GM23338 (cell line): ENCODE results near the gene MAP2K6. TPM values are rescaled to one million over a fixed set of nuclear protein-coding genes. Genes with fewer than 3 reads are reported as not detected.

ENCODE experiments used
- ATAC-seq: fragments of 200-7000 bp; cut with Tn5 transposase; 3 replicates; pipeline ENCODE4 v1.9.1; 2020
- DNase-seq: peaks from one replicate; pipeline ENCODE4 v3.0.0-alpha.2; 2015; ENCODE audit warnings: low spot score
- H2AFZ ChIP-seq: fragments of 200-600 bp; sonication (generic); 2 replicates; pipeline ENCODE4 v1.8.0; 2016; ENCODE audit warnings: antibody characterized with exemption, mild to moderate bottlenecking, moderate library complexity
- H3F3A ChIP-seq: fragments of 200-600 bp; sonication (generic); replicated peaks from 2 replicates; pipeline ENCODE4 v1.8.0; 2017; ENCODE audit warnings: antibody characterized with exemption, mixed run types, low read depth
- H3K27ac ChIP-seq: fragments of 200-600 bp; sonication (generic); 2 replicates; pipeline ENCODE4 v1.6.1; 2016; ENCODE audit warnings: low read depth
- H3K27me3 ChIP-seq: fragments of 200-600 bp; sonication (generic); 2 replicates; pipeline ENCODE4 v1.8.0; 2016; ENCODE audit warnings: mild to moderate bottlenecking, mixed run types, moderate library complexity; ENCODE audit not compliant: insufficient read depth
- H3K36me3 ChIP-seq: fragments of 200-600 bp; sonication (generic); 2 replicates; pipeline ENCODE4 v1.8.0; 2016; ENCODE audit warnings: mild to moderate bottlenecking; ENCODE audit not compliant: insufficient read depth
- H3K4me1 ChIP-seq: fragments of 200-600 bp; sonication (generic); 2 replicates; pipeline ENCODE4 v1.8.0; 2016; ENCODE audit warnings: mild to moderate bottlenecking, moderate library complexity; ENCODE audit not compliant: insufficient read depth
- H3K4me2 ChIP-seq: fragments of 200-600 bp; sonication (generic); 2 replicates; pipeline ENCODE4 v1.7.1; 2017; ENCODE audit warnings: mixed run types
- H3K4me3 ChIP-seq: fragments of 200-600 bp; sonication (generic); 2 replicates; pipeline ENCODE4 v1.6.1; 2016; ENCODE audit warnings: mixed run types
- H3K79me2 ChIP-seq: fragments of 200-600 bp; sonication (generic); replicated peaks from 2 replicates; pipeline ENCODE4 v1.8.0; 2017; ENCODE audit warnings: mild to moderate bottlenecking; ENCODE audit not compliant: insufficient read depth
- H3K9me2 ChIP-seq: fragments of 200-600 bp; sonication (generic); 2 replicates; pipeline ENCODE4 v1.8.0; 2017; ENCODE audit not compliant: insufficient read depth
- H4K20me1 ChIP-seq: fragments of 200-600 bp; sonication (generic); replicated peaks from 2 replicates; pipeline ENCODE4 v1.8.0; 2017; ENCODE audit warnings: mild to moderate bottlenecking; ENCODE audit not compliant: insufficient read depth
- H3K27ac Mint-ChIP-seq: 2 replicates; pipeline ENCODE4 v1.8.0; 2020; ENCODE audit warnings: inconsistent platforms, mild to moderate bottlenecking, moderate library complexity, mixed read lengths
- H3K27me3 Mint-ChIP-seq: 3 replicates; pipeline ENCODE4 v1.8.0; 2022; ENCODE audit warnings: low read depth, mild to moderate bottlenecking, moderate library complexity, mixed read lengths, inconsistent platforms; ENCODE audit not compliant: insufficient read depth, poor library complexity
- H3K36me3 Mint-ChIP-seq: 3 replicates; pipeline ENCODE4 v1.8.0; 2021; ENCODE audit warnings: low read depth, mild to moderate bottlenecking, inconsistent platforms, moderate library complexity, mixed read lengths
- H3K4me1 Mint-ChIP-seq: 3 replicates; pipeline ENCODE4 v1.8.0; 2020; ENCODE audit warnings: mild to moderate bottlenecking, inconsistent platforms, mixed read lengths
- H3K4me3 Mint-ChIP-seq: 3 replicates; pipeline ENCODE4 v1.8.0; 2021; ENCODE audit warnings: moderate library complexity, mild to moderate bottlenecking, inconsistent platforms, mixed read lengths
- H3K9me3 Mint-ChIP-seq: 3 replicates; pipeline ENCODE4 v1.8.0; 2020; ENCODE audit warnings: moderate library complexity, mild to moderate bottlenecking, inconsistent platforms, mixed read lengths
- CREB1 ChIP-seq: fragments of 250-450 bp; sonication (Bioruptor Pico); IDR thresholded peaks from 2 replicates; pipeline ENCODE4 v1.5.0; 2020; ENCODE audit warnings: low read depth, mild to moderate bottlenecking, moderate library complexity
- CTCF ChIP-seq, 2 experiments: fragments of 200-600 bp in 1 of 2; sonication (generic) in 1 of 2; conservative IDR thresholded peaks; 2 replicates each; pipeline versions ENCODE4 v1.5.1 to v1.6.1; 2016 to 2017; ENCODE audit warnings: antibody characterized with exemption in 2 of 2, low read depth in 2 of 2, mild to moderate bottlenecking in 2 of 2, moderate library complexity in 1 of 2
- ETS1 ChIP-seq: IDR thresholded peaks from 2 replicates; pipeline ENCODE4 v1.6.1; 2016; ENCODE audit warnings: antibody characterized with exemption
- EZH2 ChIP-seq: fragments of 200-600 bp; sonication (generic); IDR thresholded peaks from one replicate; pipeline ENCODE4 v1.8.0; 2017; ENCODE audit warnings: antibody characterized with exemption, mild to moderate bottlenecking, low read depth; ENCODE audit not compliant: unreplicated experiment
- EZH2phosphoT487 ChIP-seq: fragments of 200-600 bp; sonication (generic); IDR thresholded peaks from one replicate; pipeline ENCODE4 v1.8.1; 2018; ENCODE audit warnings: antibody characterized with exemption; ENCODE audit not compliant: unreplicated experiment
- JUNB ChIP-seq: IDR thresholded peaks from one replicate; pipeline ENCODE4 v1.6.1; 2016; ENCODE audit warnings: antibody characterized with exemption; ENCODE audit not compliant: unreplicated experiment
- NANOG ChIP-seq: IDR thresholded peaks from 2 replicates; pipeline ENCODE4 v1.6.1; 2016; ENCODE audit warnings: antibody characterized with exemption, borderline replicate concordance
- POLR2AphosphoS5 ChIP-seq: IDR thresholded peaks from 2 replicates; pipeline ENCODE4 v1.6.1; 2016; ENCODE audit warnings: antibody characterized with exemption, low read depth
- REST ChIP-seq: IDR thresholded peaks from one replicate; pipeline ENCODE4 v1.6.1; 2018; ENCODE audit warnings: antibody characterized with exemption; ENCODE audit not compliant: unreplicated experiment
- STAT1 ChIP-seq: IDR thresholded peaks from one replicate; pipeline ENCODE4 v1.6.1; 2016; ENCODE audit warnings: antibody characterized with exemption; ENCODE audit not compliant: unreplicated experiment
- ZNF114 ChIP-seq: fragments of 250-450 bp; sonication (Bioruptor Pico); IDR thresholded peaks from 2 replicates; pipeline ENCODE4 v1.5.0; 2020; ENCODE audit warnings: mild to moderate bottlenecking, moderate library complexity
- ZNF331 ChIP-seq: fragments of 250-450 bp; sonication (Bioruptor Pico); IDR thresholded peaks from 2 replicates; pipeline ENCODE4 v1.5.0; 2020; ENCODE audit warnings: low read depth, mild to moderate bottlenecking, moderate library complexity
- ZNF462 ChIP-seq: fragments of 250-450 bp; sonication (Bioruptor Pico); IDR thresholded peaks from 2 replicates; pipeline ENCODE4 v1.5.0; 2020; ENCODE audit warnings: mild to moderate bottlenecking, moderate library complexity
- polyA plus RNA-seq: library from polyadenylated mRNA; unstranded; fragments of >200 nt; fragmentation: Nextera tagmentation; extraction: Ambion mirVana; gene quantifications from 2 replicates; pipeline ENCODE4 v1.2.1, GENCODE V29; 2016
- total RNA-seq: library from RNA; depleted of rRNA; stranded (reverse); fragments of >200 nt; shearing (Covaris generic); gene quantifications from 2 replicates; pipeline ENCODE4 v1.2.3, GENCODE V29; 2014

Gene MAP2K6
- total and polyA plus RNA-seq, 2 experiments from 2014 or later: 26.3 to 31.1 TPM

- no peak overlapping the region for H3K27ac Mint-ChIP-seq
- ATAC-seq: no peak
- peaks cover 16% of the 10 kb centered on the region for H3K4me1 ChIP-seq
- no peaks in the 10 kb centered on the region for H3F3A ChIP-seq
- H3K4me2 ChIP-seq: no peak overlapping the region
- no peaks in the 10 kb centered on the region for H3K27me3 ChIP-seq
- DNase-seq: no peak
- H3K9me3 Mint-ChIP-seq: peaks cover 11% of the 10 kb centered on the region
- no peak for TF ChIP-seq NANOG
- no peak for TF ChIP-seq ZNF114
- no peak for TF ChIP-seq CREB1 (CRISPR knock-in tag)
- no peak for TF ChIP-seq ZNF462
- no peak for TF ChIP-seq ETS1
- TF ChIP-seq STAT1: no peak
- TF ChIP-seq POLR2AphosphoS5: no peak
- no peak for TF ChIP-seq JUNB
- TF ChIP-seq ZNF331 (CRISPR knock-in tag): no peak
- no peak for TF ChIP-seq EZH2
- no peak for TF ChIP-seq EZH2phosphoT487
- TF ChIP-seq CTCF (conservative IDR thresholded peaks at IDR 0.05; ENCODE audit: low read depth in 2 of 2): no peak
- TF ChIP-seq REST: no peak
- no peak overlapping the region for H3K4me3 Mint-ChIP-seq
- peak overlapping the region; percentile 69; the same call in 1 of the 2 replicates for H3K27ac ChIP-seq
- H3K36me3 Mint-ChIP-seq: peaks cover 32% of the 10 kb centered on the region
- peaks cover 2% of the 10 kb centered on the region for H3K27me3 Mint-ChIP-seq
- H3K4me3 ChIP-seq: no peak overlapping the region
- no peaks in the 10 kb centered on the region for H4K20me1 ChIP-seq
- peaks cover 13% of the 10 kb centered on the region; the same call in 2 of the 3 replicates for H3K4me1 Mint-ChIP-seq
- H3K9me2 ChIP-seq: no peaks in the 10 kb centered on the region
- H2AFZ ChIP-seq: no peak overlapping the region
- no peaks in the 10 kb centered on the region for H3K36me3 ChIP-seq
- H3K79me2 ChIP-seq: peaks cover 25% of the 10 kb centered on the region
Observed at GRCh38 chr17:69512946-69513345, 98.4 kb downstream of the MAP2K6 start.
